ENCODE data around the gene ARHGEF28. TPM values are rescaled to one million over a fixed set of nuclear protein-coding genes. Genes with fewer than 3 reads are reported as not detected.

ARHGEF28 gene
- polyA plus RNA-seq, 1 donor from 2014 or later: not detected

DNA sequence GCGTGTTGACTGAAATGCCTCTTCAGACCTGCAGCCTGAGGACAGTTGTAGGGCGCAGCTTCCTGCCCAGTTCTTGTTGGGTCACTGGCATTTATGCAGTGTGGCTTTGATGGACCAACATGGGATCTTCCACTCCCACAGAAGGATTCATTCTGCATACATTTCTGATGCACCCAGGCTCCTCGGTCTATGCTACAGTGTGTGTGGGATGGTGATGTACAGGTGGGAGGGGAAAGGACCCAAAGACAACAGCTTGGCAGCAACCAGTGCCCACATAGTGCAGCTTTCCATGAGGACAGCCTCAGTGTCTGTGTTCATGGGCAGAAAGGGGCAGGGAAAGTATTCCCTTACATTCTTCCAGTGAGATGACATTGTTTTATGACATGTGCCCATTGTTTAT is 237.9 kb downstream of the ARHGEF28 start:
- H3K27me3 ChIP-seq (ENCODE audit: insufficient read depth, low read depth, low read length): no peaks in the 10 kb centered on the region
- no peak overlapping the region for H3K4me2 ChIP-seq (ENCODE audit: low read length)
- TF ChIP-seq POLR2AphosphoS5 (IDR thresholded peaks at IDR 0.05): no peak
- TF ChIP-seq, protein P1, sequence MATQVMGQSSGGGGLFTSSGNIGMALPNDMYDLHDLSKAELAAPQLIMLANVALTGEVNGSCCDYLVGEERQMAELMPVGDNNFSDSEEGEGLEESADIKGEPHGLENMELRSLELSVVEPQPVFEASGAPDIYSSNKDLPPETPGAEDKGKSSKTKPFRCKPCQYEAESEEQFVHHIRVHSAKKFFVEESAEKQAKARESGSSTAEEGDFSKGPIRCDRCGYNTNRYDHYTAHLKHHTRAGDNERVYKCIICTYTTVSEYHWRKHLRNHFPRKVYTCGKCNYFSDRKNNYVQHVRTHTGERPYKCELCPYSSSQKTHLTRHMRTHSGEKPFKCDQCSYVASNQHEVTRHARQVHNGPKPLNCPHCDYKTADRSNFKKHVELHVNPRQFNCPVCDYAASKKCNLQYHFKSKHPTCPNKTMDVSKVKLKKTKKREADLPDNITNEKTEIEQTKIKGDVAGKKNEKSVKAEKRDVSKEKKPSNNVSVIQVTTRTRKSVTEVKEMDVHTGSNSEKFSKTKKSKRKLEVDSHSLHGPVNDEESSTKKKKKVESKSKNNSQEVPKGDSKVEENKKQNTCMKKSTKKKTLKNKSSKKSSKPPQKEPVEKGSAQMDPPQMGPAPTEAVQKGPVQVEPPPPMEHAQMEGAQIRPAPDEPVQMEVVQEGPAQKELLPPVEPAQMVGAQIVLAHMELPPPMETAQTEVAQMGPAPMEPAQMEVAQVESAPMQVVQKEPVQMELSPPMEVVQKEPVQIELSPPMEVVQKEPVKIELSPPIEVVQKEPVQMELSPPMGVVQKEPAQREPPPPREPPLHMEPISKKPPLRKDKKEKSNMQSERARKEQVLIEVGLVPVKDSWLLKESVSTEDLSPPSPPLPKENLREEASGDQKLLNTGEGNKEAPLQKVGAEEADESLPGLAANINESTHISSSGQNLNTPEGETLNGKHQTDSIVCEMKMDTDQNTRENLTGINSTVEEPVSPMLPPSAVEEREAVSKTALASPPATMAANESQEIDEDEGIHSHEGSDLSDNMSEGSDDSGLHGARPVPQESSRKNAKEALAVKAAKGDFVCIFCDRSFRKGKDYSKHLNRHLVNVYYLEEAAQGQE (IDR thresholded peaks at IDR 0.05; ENCODE audit: borderline replicate concordance): no peak
- TF ChIP-seq EZH2 (IDR thresholded peaks at IDR 0.05; ENCODE audit: borderline replicate concordance, insufficient read depth, low read length, poor library complexity, severe bottlenecking): no peak
- no peak for TF ChIP-seq EP300 (conservative IDR thresholded peaks at IDR 0.05; ENCODE audit: poor library complexity, severe bottlenecking)
- no peak for TF ChIP-seq MXI1 (conservative IDR thresholded peaks at IDR 0.05; ENCODE audit: poor library complexity, severe bottlenecking)
- TF ChIP-seq, protein P2, sequence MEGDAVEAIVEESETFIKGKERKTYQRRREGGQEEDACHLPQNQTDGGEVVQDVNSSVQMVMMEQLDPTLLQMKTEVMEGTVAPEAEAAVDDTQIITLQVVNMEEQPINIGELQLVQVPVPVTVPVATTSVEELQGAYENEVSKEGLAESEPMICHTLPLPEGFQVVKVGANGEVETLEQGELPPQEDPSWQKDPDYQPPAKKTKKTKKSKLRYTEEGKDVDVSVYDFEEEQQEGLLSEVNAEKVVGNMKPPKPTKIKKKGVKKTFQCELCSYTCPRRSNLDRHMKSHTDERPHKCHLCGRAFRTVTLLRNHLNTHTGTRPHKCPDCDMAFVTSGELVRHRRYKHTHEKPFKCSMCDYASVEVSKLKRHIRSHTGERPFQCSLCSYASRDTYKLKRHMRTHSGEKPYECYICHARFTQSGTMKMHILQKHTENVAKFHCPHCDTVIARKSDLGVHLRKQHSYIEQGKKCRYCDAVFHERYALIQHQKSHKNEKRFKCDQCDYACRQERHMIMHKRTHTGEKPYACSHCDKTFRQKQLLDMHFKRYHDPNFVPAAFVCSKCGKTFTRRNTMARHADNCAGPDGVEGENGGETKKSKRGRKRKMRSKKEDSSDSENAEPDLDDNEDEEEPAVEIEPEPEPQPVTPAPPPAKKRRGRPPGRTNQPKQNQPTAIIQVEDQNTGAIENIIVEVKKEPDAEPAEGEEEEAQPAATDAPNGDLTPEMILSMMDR (IDR thresholded peaks at IDR 0.05; ENCODE audit: poor library complexity, severe bottlenecking): no peak
- no peak for TF ChIP-seq RAD21 (conservative IDR thresholded peaks at IDR 0.05)
- TF ChIP-seq TAF1 (IDR thresholded peaks at IDR 0.05; ENCODE audit: low read depth): no peak
- no peak for TF ChIP-seq SMC3 (conservative IDR thresholded peaks at IDR 0.05; ENCODE audit: poor library complexity)
- no peak overlapping the region for H2AFZ ChIP-seq (ENCODE audit: low read depth, low read length)
- H3K9me3 ChIP-seq (ENCODE audit: low read length): no peaks in the 10 kb centered on the region
- no peaks in the 10 kb centered on the region for H3K36me3 ChIP-seq (ENCODE audit: insufficient read depth, low read length)
- no peak overlapping the region for H3K4me3 ChIP-seq (ENCODE audit: low read length)
- no peaks in the 10 kb centered on the region for H4K20me1 ChIP-seq (ENCODE audit: insufficient read depth)
- no peak overlapping the region for H3K9ac ChIP-seq (ENCODE audit: low read length)
- H3K9me2 ChIP-seq (ENCODE audit: insufficient read depth, low read length): no peaks in the 10 kb centered on the region
- no peak overlapping the region for H3K27ac ChIP-seq (ENCODE audit: low read length)
- H3F3A ChIP-seq (ENCODE audit: insufficient read depth, low read length, poor library complexity, severe bottlenecking): no peaks in the 10 kb centered on the region
- no peaks in the 10 kb centered on the region for H3K79me2 ChIP-seq (replicated peaks; ENCODE audit: insufficient read depth, low read length)

DNA sequence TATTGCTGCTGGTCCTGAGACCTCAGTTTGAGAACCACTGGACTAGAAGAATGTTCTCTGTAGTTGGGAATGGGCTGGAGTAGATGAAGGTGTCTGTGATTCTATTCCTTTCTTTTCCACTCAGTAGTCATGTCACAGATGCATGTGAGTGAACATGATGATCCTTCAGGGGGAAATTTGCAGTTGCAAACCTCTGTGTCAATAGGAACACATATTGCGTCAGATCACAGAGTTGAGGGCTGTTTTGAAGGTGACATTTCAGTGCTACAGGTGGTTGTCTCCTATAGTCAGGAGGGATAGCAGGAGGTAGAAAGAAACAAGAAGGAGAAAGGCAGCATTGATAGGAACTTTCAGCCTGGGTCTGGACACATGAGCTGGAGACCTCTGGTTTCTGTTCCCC is 239.3 kb downstream of the ARHGEF28 start:
- Histone ChIP-seq H3K36me3 (ENCODE audit: insufficient read depth, low read length) (no peaks in the 10 kb centered on the region), H3K79me2 (replicated peaks; ENCODE audit: insufficient read depth, low read length) (no peaks in the 10 kb centered on the region), H3F3A (ENCODE audit: insufficient read depth, low read length, poor library complexity, severe bottlenecking) (no peaks in the 10 kb centered on the region), H3K27me3 (ENCODE audit: insufficient read depth, low read depth, low read length) (no peaks in the 10 kb centered on the region), H3K9ac (ENCODE audit: low read length) (no peak overlapping the region), H3K4me2 (ENCODE audit: low read length) (no peak overlapping the region), H3K4me3 (ENCODE audit: low read length) (no peak overlapping the region), H3K9me3 (ENCODE audit: low read length) (no peaks in the 10 kb centered on the region), H3K9me2 (ENCODE audit: insufficient read depth, low read length) (no peaks in the 10 kb centered on the region), H4K20me1 (ENCODE audit: insufficient read depth) (no peaks in the 10 kb centered on the region), H2AFZ (ENCODE audit: low read depth, low read length) (no peak overlapping the region), H3K27ac (ENCODE audit: low read length) (no peak overlapping the region)
- TF ChIP-seq EP300 (conservative IDR thresholded peaks at IDR 0.05; ENCODE audit: poor library complexity, severe bottlenecking) (no peak), TAF1 (IDR thresholded peaks at IDR 0.05; ENCODE audit: low read depth) (no peak), SMC3 (conservative IDR thresholded peaks at IDR 0.05; ENCODE audit: poor library complexity) (no peak), MXI1 (conservative IDR thresholded peaks at IDR 0.05; ENCODE audit: poor library complexity, severe bottlenecking) (no peak)
- TF ChIP-seq, protein P1 (IDR thresholded peaks at IDR 0.05; ENCODE audit: borderline replicate concordance): no peak

All from neural cell (in vitro differentiated cells).